HCT116 (cell line): ENCODE results near the gene VIPR1. TPM values are rescaled to one million over a fixed set of nuclear protein-coding genes. Genes with fewer than 3 reads are reported as not detected.

Source experiments
- ATAC-seq: fragments of 200-7000 bp; cut with Tn5 transposase; 2 replicates; pipeline ENCODE4 v1.9.1; 2020; ENCODE audit warnings: mild to moderate bottlenecking, moderate library complexity
- BruUV-seq: library from RNA; stranded (reverse); fragments of 400-500 nt; replicated peaks from 2 replicates; lab custom pipeline; 2021; lab: Mats Ljungman, UMichigan
- CTCF ChIA-PET: fragments of 300-600 bp; sonication (Branson Sonifier 250); formaldehyde crosslinking; loops from one replicate; lab custom pipeline; 2021; ENCODE audit warnings: antibody characterized with exemption; lab: Charles Lee
- POLR2A ChIA-PET: fragments of 300-600, 350-600 bp; sonication (Branson Sonifier 250); formaldehyde crosslinking; loops from one replicate; lab custom pipeline; 2021; ENCODE audit warnings: antibody characterized with exemption; lab: Charles Lee
- RAD21 ChIA-PET, 2 experiments: fragments of 300-600 bp; sonication (Branson Sonifier 250); formaldehyde crosslinking; loops; one replicate each; lab custom pipeline; 2023; ENCODE audit warnings: low total read pairs in 2 of 2; ENCODE audit not compliant: uncharacterized antibody in 2 of 2, unreplicated experiment in 2 of 2, low non-redundant PET in 1 of 2; lab: Charles Lee
- DNase-seq: peaks from one replicate; pipeline ENCODE4 v3.0.0-alpha.2; 2010; ENCODE audit warnings: low read depth, low spot score
- H2AFZ ChIP-seq: fragments of 200-600 bp; shearing (Covaris generic), sonication (generic); 2 replicates; pipeline ENCODE4 v1.6.1; 2017; ENCODE audit warnings: low read depth, mixed run types, mixed read lengths, antibody characterized with exemption, low read length; ENCODE audit not compliant: poor library complexity, severe bottlenecking
- H3K27ac ChIP-seq: 2 replicates; pipeline ENCODE4 v1.5.1; 2012; ENCODE audit warnings: low read depth, low read length
- H3K27me3 ChIP-seq: fragments of 200-600 bp; sonication (generic); 2 replicates; pipeline ENCODE4 v1.6.1; 2016; ENCODE audit warnings: mixed run types, low read length, mixed read lengths; ENCODE audit not compliant: insufficient read depth
- H3K36me3 ChIP-seq, 2 experiments: fragments of 200-500 bp in 1 of 2; fragments of 200-600 bp in 1 of 2; sonication (Bioruptor generic) in 1 of 2; sonication (generic) in 1 of 2; 2 replicates each; pipeline versions ENCODE4 v1.5.1 to v1.6.1; 2014 to 2016; ENCODE audit warnings: low read length in 2 of 2, inconsistent platforms in 1 of 2, mixed read lengths in 1 of 2, mixed run types in 1 of 2; ENCODE audit not compliant: insufficient read depth in 2 of 2, control insufficient read depth in 1 of 2
- H3K4me1 ChIP-seq, 2 experiments: fragments of 200-600 bp in 1 of 2; sonication (generic) in 1 of 2; 2 replicates each; pipeline versions ENCODE4 v1.5.1 to v1.6.1; 2012 to 2017; ENCODE audit warnings: low read length in 2 of 2, inconsistent platforms in 1 of 2, mild to moderate bottlenecking in 1 of 2, mixed read lengths in 1 of 2, mixed run types in 1 of 2, moderate library complexity in 1 of 2; ENCODE audit not compliant: insufficient read depth in 2 of 2, control insufficient read depth in 1 of 2
- H3K4me2 ChIP-seq: fragments of 200-600 bp; sonication (generic); 2 replicates; pipeline ENCODE4 v1.6.1; 2017; ENCODE audit warnings: mixed run types, low read length, mixed read lengths
- H3K4me3 ChIP-seq, 2 experiments: fragments of 200-600 bp in 1 of 2; sonication (generic) in 1 of 2; replicated peaks in 1 of 2; 2 replicates each; pipeline ENCODE4 v1.5.1; 2011 to 2016; ENCODE audit warnings: low read length in 2 of 2, control low read depth in 1 of 2, low read depth in 1 of 2, mild to moderate bottlenecking in 1 of 2, mixed read lengths in 1 of 2, mixed run types in 1 of 2
- H3K79me2 ChIP-seq: fragments of 200-600 bp; sonication (generic); 2 replicates; pipeline ENCODE4 v1.6.1; 2017; ENCODE audit warnings: mild to moderate bottlenecking, mixed run types, low read length, moderate library complexity, mixed read lengths; ENCODE audit not compliant: insufficient read depth
- H3K9ac ChIP-seq: fragments of 200-600 bp; sonication (generic); 2 replicates; pipeline ENCODE4 v1.6.1; 2016; ENCODE audit warnings: low read length, mixed read lengths
- H3K9me2 ChIP-seq: fragments of 200-600 bp; sonication (generic), shearing (Covaris generic); 2 replicates; pipeline ENCODE4 v1.6.1; 2017; ENCODE audit warnings: mixed run types, mild to moderate bottlenecking, moderate library complexity; ENCODE audit not compliant: insufficient read depth
- H3K9me3 ChIP-seq, 2 experiments: fragments of 200-500 bp in 1 of 2; fragments of 200-600 bp in 1 of 2; sonication (Bioruptor generic) in 1 of 2; sonication (generic) in 1 of 2; 2 replicates each; pipeline ENCODE4 v1.6.1; 2014 to 2017; ENCODE audit warnings: low read length in 2 of 2, mixed read lengths in 2 of 2, inconsistent platforms in 1 of 2, low read depth in 1 of 2, mild to moderate bottlenecking in 1 of 2, mixed run types in 1 of 2, moderate library complexity in 1 of 2; ENCODE audit not compliant: control insufficient read depth in 1 of 2, insufficient read depth in 1 of 2
- H4K20me1 ChIP-seq: fragments of 200-600 bp; sonication (generic), shearing (Covaris generic); 2 replicates; pipeline ENCODE4 v1.6.1; 2017; ENCODE audit warnings: mixed run types, mild to moderate bottlenecking, moderate library complexity; ENCODE audit not compliant: insufficient read depth
- CBX3 ChIP-seq: IDR thresholded peaks from 2 replicates; pipeline ENCODE4 v1.6.1; 2012; ENCODE audit warnings: low read depth
- CEBPB ChIP-seq: IDR thresholded peaks from 2 replicates; pipeline ENCODE4 v1.6.1; 2012; ENCODE audit warnings: low read depth
- EGR1 ChIP-seq: IDR thresholded peaks from 2 replicates; pipeline ENCODE4 v1.6.1; 2012; ENCODE audit warnings: low read depth
- ELF1 ChIP-seq: IDR thresholded peaks from 2 replicates; pipeline ENCODE4 v1.6.1; 2012; ENCODE audit warnings: low read depth, borderline replicate concordance
- EZH2phosphoT487 ChIP-seq: fragments of 200-600 bp; IDR thresholded peaks from 2 replicates; pipeline ENCODE4 v1.6.1; 2018; ENCODE audit warnings: antibody characterized with exemption, borderline replicate concordance
- FOSL1 ChIP-seq: IDR thresholded peaks from 2 replicates; pipeline ENCODE4 v1.6.1; 2012; ENCODE audit warnings: low read depth
- JUND ChIP-seq: IDR thresholded peaks from 2 replicates; pipeline ENCODE4 v1.6.1; 2012
- POLR2A ChIP-seq: IDR thresholded peaks from 2 replicates; pipeline ENCODE4 v1.7.0; 2011; ENCODE audit warnings: borderline replicate concordance; ENCODE audit not compliant: insufficient read depth, insufficient read length; ENCODE audit errors: extremely low read depth
- POLR2AphosphoS5 ChIP-seq: IDR thresholded peaks from 2 replicates; pipeline ENCODE4 v1.6.1; 2011; ENCODE audit warnings: mild to moderate bottlenecking, low read depth, low read length, moderate library complexity
- RAD21 ChIP-seq: IDR thresholded peaks from 2 replicates; pipeline ENCODE4 v1.6.1; 2012; ENCODE audit warnings: low read depth, mild to moderate bottlenecking
- SP1 ChIP-seq: IDR thresholded peaks from 2 replicates; pipeline ENCODE4 v1.6.1; 2012; ENCODE audit warnings: low read depth
- ZFX ChIP-seq: fragments of 450-650 bp; IDR thresholded peaks from 2 replicates; pipeline ENCODE4 v1.6.1; 2017
- intact Hi-C: fragments of 100-400 bp; cut with micrococcal nuclease; formaldehyde crosslinking; loops from 2 replicates; pipeline ENCODE4 v1.10.0; 2022
- total RNA-seq: library from RNA; stranded (reverse); gene quantifications from one replicate; pipeline ENCODE4 v1.2.1, GENCODE V29; 2021; ENCODE audit not compliant: unreplicated experiment
- TF ChIP-seq, protein P1 (sequence below): IDR thresholded peaks from 2 replicates; pipeline ENCODE4 v1.6.1; 2012; ENCODE audit warnings: low read depth
- TF ChIP-seq, protein P2 (sequence below), 3 experiments: fragments of 200-600 bp in 1 of 3; sonication (generic) in 1 of 3; IDR thresholded peaks in 2 of 3; conservative IDR thresholded peaks in 1 of 3; 2 replicates each; pipeline ENCODE4 v1.5.1; 2012 to 2017; ENCODE audit warnings: low read depth in 2 of 3, low read length in 2 of 3, antibody characterized with exemption in 1 of 3, borderline replicate concordance in 1 of 3, control low read depth in 1 of 3, mild to moderate bottlenecking in 1 of 3, mixed read lengths in 1 of 3, mixed run types in 1 of 3, moderate library complexity in 1 of 3; ENCODE audit not compliant: insufficient read depth in 1 of 3

Gene VIPR1
- total RNA-seq, 1 experiment from 2014 or later: 9.6 TPM

GRCh38 chr3:42562047-42562907 lies 59.8 kb downstream of the VIPR1 start:
- DNase-seq (no peak), ATAC-seq (no peak)
- ChIA-PET CTCF (no interaction called here), POLR2A (no interaction called here), RAD21 (no interaction called here)
- Histone ChIP-seq H3K36me3 (peaks cover 15 to 35% of the 10 kb centered on the region in 2 experiments; a peak in 3 of 4 replicates), H3K9ac (no peak overlapping the region), H3K4me1 (no peaks in the 10 kb centered on the region), H2AFZ (no peak overlapping the region), H3K9me3 (no peaks in the 10 kb centered on the region), H3K4me2 (no peak overlapping the region), H3K4me3 (no peak overlapping the region), H3K27ac (no peak overlapping the region), H4K20me1 (no peaks in the 10 kb centered on the region), H3K9me2 (no peaks in the 10 kb centered on the region), H3K27me3 (no peaks in the 10 kb centered on the region), H3K79me2 (no peaks in the 10 kb centered on the region)
- no TSS peak for BruUV-seq
- TF ChIP-seq EZH2phosphoT487: no peak
- intact Hi-C loops: no loop called here

DNA sequence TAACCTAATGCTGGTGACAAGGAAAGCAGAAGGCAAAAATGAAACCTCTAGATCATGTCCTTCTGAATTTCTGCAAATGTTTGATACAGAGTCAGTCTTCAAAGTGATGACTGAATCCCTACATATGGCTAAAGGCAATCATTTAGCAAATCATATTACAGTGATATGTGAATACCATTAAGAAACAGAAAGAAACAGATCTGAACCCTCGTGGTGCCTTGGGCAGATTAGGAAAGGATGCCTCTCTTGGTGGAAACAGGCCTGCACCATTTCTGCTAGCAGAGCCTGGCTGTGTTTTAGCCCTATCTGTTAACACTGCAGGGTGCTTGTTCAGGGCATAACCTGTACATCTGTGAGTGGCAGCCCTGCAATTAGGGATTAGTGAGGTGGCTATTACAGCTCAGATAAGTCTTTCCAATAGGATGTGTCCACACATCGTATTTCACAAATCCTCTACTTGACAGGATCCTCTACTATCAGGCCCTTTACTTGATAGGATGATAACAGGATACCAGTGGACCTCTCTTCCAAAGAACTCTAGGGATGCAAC lies 67.2 kb downstream of the VIPR1 start:
- POLR2A ChIA-PET: no interaction called here
- Histone ChIP-seq H3K9ac (no peak overlapping the region), H3K79me2 (peaks cover 22% of the 10 kb centered on the region), H4K20me1 (no peaks in the 10 kb centered on the region), H3K4me2 (no peak overlapping the region), H2AFZ (no peak overlapping the region), H3K9me3 (no peaks in the 10 kb centered on the region), H3K27me3 (no peaks in the 10 kb centered on the region), H3K27ac (no peak overlapping the region), H3K4me1 (peaks cover 0 to 5% of the 10 kb centered on the region in 2 experiments; a peak in 1 of 4 replicates), H3K9me2 (no peaks in the 10 kb centered on the region), H3K36me3 (peaks cover 4 to 19% of the 10 kb centered on the region in 2 experiments; a peak in 3 of 4 replicates), H3K4me3 (no peak overlapping the region)
- CTCF ChIA-PET: no interaction called here
- RAD21 ChIA-PET: no interaction called here
- BruUV-seq: no TSS peak
- ATAC-seq (no peak), DNase-seq (no peak)
- TF ChIP-seq JUND (no peak), EGR1 (no peak), FOSL1 (no peak), ELF1 (no peak), POLR2AphosphoS5 (no peak), ZFX (no peak), POLR2A (no peak), RAD21 (no peak), CBX3 (no peak), CEBPB (no peak), EZH2phosphoT487 (no peak), SP1 (no peak)
- TF ChIP-seq, protein P1, sequence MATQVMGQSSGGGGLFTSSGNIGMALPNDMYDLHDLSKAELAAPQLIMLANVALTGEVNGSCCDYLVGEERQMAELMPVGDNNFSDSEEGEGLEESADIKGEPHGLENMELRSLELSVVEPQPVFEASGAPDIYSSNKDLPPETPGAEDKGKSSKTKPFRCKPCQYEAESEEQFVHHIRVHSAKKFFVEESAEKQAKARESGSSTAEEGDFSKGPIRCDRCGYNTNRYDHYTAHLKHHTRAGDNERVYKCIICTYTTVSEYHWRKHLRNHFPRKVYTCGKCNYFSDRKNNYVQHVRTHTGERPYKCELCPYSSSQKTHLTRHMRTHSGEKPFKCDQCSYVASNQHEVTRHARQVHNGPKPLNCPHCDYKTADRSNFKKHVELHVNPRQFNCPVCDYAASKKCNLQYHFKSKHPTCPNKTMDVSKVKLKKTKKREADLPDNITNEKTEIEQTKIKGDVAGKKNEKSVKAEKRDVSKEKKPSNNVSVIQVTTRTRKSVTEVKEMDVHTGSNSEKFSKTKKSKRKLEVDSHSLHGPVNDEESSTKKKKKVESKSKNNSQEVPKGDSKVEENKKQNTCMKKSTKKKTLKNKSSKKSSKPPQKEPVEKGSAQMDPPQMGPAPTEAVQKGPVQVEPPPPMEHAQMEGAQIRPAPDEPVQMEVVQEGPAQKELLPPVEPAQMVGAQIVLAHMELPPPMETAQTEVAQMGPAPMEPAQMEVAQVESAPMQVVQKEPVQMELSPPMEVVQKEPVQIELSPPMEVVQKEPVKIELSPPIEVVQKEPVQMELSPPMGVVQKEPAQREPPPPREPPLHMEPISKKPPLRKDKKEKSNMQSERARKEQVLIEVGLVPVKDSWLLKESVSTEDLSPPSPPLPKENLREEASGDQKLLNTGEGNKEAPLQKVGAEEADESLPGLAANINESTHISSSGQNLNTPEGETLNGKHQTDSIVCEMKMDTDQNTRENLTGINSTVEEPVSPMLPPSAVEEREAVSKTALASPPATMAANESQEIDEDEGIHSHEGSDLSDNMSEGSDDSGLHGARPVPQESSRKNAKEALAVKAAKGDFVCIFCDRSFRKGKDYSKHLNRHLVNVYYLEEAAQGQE: no peak
- TF ChIP-seq, protein P2, sequence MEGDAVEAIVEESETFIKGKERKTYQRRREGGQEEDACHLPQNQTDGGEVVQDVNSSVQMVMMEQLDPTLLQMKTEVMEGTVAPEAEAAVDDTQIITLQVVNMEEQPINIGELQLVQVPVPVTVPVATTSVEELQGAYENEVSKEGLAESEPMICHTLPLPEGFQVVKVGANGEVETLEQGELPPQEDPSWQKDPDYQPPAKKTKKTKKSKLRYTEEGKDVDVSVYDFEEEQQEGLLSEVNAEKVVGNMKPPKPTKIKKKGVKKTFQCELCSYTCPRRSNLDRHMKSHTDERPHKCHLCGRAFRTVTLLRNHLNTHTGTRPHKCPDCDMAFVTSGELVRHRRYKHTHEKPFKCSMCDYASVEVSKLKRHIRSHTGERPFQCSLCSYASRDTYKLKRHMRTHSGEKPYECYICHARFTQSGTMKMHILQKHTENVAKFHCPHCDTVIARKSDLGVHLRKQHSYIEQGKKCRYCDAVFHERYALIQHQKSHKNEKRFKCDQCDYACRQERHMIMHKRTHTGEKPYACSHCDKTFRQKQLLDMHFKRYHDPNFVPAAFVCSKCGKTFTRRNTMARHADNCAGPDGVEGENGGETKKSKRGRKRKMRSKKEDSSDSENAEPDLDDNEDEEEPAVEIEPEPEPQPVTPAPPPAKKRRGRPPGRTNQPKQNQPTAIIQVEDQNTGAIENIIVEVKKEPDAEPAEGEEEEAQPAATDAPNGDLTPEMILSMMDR (IDR thresholded peaks at IDR 0.05 in 2 of 3, conservative IDR thresholded peaks at IDR 0.05 in 1 of 3; ENCODE audit: borderline replicate concordance in 1 of 3, insufficient read depth in 1 of 3, low read depth in 2 of 3, low read length in 2 of 3): no peak
- intact Hi-C loops: loop anchor here (5.0 kb wide), 1 partner anchor 313 kb away; no protein-coding TSS in a partner anchor
